ENCODE data around the gene CS.

Gene CS

DNA sequence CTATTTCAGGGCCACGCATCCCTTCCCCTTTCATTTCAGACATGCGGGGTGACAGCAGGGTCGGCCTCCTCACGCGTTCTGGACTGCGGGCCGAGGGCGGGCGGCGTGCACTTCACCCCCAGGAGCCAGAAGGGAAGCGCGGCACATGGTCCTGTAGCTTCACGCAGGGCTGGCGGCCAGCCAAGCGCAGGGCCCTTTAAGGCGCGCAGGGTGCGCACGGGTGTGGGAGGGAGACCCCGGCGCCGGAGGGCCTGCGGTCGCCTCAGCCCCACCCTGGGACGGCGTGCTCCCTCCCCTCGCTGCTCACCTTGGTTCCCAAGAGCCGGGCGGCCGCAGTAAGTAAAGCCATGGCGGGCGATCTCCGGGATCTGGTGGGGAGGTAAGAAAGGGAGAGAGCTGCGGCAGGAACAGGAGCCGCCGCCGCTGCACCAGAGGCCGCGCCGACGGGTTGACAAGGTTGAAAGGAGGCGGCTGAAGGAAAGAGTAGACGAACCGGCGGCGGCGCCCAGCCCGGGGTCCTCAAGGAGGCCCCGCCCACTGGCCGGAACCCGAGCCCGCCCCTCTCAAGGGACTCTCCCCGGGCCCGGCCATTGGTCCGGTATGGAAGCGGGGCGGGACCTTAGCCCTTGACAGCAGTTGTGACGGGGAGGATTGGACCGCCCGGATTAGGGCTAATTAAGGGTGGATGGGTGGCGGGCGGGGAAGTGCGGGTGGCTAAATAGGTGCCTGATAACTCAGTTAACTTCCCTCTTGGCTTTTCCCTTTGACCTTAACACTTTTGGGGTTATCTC is at the start of gene CS:
Gene CS (minus strand): TSS at position 478 of the 791 bp plus-strand sequence. CDS start 129 bp downstream, at position 349.
- TF ChIP-seq GATA3 (IDR thresholded peaks at IDR 0.05; ENCODE audit: low read depth, low read length) (no peak), GATA2 (IDR thresholded peaks at IDR 0.05; ENCODE audit: low read depth, low read length) (no peak)

DNA sequence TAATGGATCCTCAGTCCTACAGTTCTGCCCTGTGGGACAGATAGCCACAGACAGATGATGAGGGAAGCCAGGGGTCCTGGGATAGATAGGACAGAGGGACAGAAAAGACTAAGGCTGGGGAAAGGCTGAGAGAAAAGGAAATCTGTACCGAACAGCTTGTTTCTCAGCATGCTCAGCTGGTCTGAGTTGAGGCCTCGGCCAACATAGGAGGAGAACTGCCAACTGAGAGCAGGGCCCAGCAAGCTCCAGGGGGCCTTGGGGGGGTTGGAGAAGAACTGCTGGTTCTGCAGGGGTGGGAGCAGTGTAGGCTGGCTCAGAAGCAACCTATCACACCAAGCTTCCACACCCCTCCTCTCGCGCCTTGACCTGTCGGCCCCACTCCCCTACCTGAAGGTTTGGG is 48.6 kb upstream of the CS start:
- TF ChIP-seq GATA2 (IDR thresholded peaks at IDR 0.05; ENCODE audit: low read depth, low read length) (no peak), GATA3 (IDR thresholded peaks at IDR 0.05; ENCODE audit: low read depth, low read length) (no peak)

DNA sequence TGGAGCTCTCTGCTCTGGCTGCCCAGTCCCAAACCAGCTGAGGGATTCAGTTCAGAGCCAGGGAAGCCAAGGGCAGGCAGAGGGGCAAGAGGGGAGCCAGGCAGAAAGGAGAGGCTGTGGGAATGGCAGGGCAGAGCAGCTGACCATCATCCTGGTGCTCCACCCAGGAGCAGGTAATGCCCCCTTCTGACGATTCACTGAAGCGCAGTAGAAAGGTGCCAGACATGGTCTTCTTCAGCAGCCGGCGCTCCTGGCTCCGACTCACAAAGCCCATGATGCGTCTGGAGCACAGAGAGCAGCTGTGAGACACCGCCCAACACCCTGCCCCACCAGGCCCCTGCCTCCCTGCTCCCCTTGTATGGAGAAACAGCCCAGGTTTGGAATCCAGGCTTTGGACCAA is 46.5 kb upstream of the CS start:
- TF ChIP-seq GATA3 (IDR thresholded peaks at IDR 0.05; ENCODE audit: low read depth, low read length): no peak
- no peak for TF ChIP-seq GATA2 (IDR thresholded peaks at IDR 0.05; ENCODE audit: low read depth, low read length)

DNA sequence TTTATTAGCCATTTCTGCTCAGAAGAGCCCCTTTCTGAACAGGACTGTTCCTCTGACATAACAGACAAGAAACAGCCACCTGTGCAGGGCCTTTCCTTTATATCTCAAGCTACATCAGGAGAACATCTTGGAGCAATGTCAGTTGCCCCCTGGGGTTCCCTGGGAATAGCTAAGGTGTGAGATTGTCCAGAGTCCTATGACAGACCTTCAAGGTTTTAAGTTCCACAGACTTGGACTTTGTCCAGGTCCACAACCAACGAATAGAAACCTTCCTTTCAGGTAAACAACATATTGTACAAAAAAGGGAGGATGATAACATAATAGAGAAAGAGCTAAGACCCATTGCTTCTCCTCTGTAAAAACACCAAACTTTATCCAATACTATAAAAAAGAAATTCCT is 41.5 kb upstream of the CS start:
- TF ChIP-seq GATA2 (IDR thresholded peaks at IDR 0.05; ENCODE audit: low read depth, low read length): no peak
- TF ChIP-seq GATA3 (IDR thresholded peaks at IDR 0.05; ENCODE audit: low read depth, low read length): no peak

DNA sequence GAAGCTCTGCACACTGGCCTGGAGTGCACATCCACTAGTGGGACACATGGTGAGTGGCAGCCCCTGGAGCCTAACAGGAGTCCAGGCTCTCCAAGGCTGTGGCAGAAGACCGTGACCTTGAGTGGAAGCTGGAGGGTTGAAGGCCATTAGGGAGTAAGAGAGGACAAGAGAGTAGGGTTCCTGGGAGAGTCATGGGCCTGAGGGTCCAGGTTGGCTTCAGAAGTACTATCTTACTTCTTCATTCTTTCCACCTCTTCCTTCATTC is 39.0 kb upstream of the CS start:
- TF ChIP-seq GATA3 (IDR thresholded peaks at IDR 0.05; ENCODE audit: low read depth, low read length) (no peak), GATA2 (IDR thresholded peaks at IDR 0.05; ENCODE audit: low read depth, low read length) (no peak)

DNA sequence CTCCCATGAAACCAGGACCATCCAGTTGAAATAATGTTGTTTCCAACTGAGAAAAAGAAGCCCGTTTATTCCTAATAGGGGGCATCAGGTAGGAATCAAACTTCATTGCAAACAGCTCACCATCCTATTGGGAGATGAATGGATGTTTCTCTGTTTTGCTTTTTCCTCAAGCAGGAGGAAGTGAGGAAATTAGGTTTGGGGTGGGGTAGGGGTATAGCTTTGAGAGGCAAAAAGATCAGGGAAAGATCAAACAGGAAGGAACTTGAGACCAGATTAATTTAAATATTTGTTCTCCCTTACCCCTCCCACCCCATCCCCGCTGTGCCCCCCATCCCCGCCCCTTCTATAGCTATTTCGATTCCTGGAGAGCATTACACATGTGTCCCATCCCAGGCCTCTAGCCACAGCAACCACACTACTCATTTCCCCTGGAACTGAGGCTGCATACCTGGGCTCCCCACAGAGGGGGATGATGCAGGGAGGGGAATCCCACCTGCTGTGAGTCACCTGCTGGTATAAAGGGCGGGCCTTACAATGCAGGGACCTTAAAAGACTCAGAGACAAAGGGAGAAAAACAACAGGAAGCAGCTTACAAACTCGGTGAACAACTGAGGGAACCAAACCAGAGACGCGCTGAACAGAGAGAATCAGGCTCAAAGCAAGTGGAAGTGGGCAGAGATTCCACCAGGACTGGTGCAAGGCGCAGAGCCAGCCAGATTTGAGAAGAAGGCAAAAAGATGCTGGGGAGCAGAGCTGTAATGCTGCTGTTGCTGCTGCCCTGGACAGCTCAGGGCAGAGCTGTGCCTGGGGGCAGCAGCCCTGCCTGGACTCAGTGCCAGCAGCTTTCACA is 38.4 kb upstream of the CS start, which contains the start of gene IL23A:
Gene IL23A (plus strand): TSS at position 577 of the 850 bp plus-strand sequence. CDS start 161 bp downstream, at position 738.
- no peak for TF ChIP-seq GATA2 (IDR thresholded peaks at IDR 0.05; ENCODE audit: low read depth, low read length)

DNA sequence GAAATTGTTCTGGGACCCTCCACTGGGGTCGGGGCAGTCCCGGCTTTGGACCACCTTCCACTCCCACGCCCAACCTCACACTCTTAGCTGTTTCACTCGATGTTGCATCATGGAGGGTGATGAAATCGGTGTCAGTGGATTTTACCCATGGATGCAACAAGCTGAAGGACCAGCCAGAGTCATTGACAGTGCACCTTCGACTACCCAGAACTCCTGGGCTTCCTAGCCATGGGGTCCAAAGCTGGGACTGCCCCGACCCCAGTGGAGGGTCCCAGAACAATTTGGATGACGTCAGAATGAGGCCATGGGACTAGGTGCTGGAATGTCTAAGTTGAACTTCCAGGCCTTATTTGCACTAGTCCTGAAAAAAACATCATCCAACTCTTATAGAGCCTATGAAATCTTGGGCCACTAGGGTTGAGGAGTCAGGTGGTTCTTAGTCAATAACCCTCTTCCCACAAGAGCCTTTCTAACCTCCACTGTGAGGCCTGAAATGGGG is 37.7 kb upstream of the CS start:
- no peak for TF ChIP-seq GATA3 (IDR thresholded peaks at IDR 0.05; ENCODE audit: low read depth, low read length)
- no peak for TF ChIP-seq GATA2 (IDR thresholded peaks at IDR 0.05; ENCODE audit: low read depth, low read length)

DNA sequence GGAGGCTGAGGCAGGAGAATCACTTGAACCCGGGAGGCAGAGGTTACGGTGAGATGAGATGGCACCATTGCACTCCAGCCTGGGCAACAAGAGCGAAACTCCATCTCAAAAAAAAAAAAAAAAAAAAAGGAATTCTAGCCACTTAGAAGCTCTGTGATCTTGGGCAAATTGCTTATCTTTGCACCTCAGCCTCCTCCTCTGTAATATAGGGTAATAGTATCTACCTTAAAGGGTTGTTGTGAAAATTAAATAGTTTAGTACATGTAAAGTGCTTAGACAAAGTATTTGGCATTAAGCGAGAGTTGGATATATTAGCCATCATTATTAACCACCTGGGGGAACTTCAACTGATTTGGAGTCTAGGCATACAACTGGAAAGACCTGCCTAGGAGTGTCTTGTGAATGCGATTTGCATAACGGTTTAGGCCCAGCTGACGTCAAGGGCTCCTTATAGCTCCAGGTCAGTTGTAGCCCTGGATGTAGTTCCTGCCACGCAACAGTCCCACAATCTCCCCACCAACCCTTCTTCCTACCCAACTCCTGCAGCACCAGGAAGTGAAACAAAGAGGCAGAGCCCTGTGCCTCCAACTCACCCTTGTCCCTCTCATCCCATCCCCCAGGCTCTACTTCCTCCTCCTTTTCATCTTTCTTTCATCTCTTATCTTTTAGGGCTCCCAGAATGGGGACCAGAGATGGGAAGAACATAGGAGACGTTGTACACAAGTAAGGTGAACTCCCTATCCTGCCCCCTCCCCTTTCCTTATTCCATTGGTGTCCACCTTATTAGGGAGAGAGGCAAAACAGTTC is 36.4 kb upstream of the CS start:
- TF ChIP-seq GATA3 (IDR thresholded peaks at IDR 0.05; ENCODE audit: low read depth, low read length) (no peak), GATA2 (IDR thresholded peaks at IDR 0.05; ENCODE audit: low read depth, low read length) (no peak)

DNA sequence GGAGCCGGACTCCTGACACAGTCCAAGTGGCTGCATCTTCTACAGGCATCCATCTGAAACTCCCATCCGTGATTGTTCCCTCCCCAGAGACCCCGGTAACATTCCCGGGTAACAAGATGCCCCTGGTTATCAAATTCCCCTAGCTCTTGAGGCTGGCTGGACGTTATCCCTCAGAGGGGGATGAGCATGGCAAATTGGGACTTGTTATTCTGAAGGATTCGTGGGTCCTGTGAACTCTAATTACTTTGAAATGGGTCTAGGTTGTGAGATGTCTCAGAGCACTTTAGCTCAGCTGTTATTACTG is 34.3 kb upstream of the CS start:
- TF ChIP-seq GATA3 (IDR thresholded peaks at IDR 0.05; ENCODE audit: low read depth, low read length) (no peak), GATA2 (IDR thresholded peaks at IDR 0.05; ENCODE audit: low read depth, low read length) (no peak)

DNA sequence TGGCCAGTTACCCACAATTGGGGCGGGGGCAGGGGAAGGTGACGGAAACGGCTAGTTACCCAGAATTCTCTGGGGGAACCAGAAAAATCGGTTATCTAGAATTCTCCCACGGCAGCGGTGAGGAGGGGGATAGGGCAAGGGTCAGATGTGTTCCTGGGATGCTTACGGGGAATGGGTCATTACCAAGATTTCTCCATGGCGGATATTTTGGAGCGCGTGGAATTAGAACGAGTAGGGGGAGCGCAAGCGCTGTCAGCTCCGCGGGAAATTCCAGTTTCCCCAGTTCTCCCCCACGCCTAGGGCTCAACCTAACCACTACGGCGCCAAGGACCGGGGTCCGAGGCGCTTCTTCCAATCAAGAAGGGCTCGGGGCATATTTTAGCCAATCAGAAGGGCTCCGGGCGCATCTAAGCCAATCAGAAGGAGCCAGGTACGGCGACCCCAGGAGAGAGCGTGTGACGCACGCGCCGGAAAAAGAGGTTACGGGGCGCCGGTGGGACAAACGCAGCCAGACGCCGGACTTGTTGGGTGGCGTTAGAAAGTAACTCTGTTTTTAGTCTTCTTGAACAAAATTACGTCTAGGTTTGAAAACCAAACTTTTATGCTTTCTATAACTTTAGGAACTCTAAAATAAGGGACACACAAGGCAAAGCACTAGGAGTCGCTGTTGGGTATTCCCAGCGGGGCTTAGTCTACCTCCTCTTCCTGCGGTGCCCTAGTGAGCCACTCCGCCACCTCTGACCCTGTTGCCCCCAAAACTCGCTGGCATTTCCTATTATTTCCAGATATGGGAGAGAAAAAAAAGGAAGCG is 33.8 kb upstream of the CS start, which contains the start of gene PAN2:
Gene PAN2 (minus strand): TSS at position 322 of the 811 bp plus-strand sequence. CDS start 906 bp downstream, outside the sequence.
- TF ChIP-seq GATA3 (IDR thresholded peaks at IDR 0.05; ENCODE audit: low read depth, low read length) (no peak), GATA2 (IDR thresholded peaks at IDR 0.05; ENCODE audit: low read depth, low read length) (peak; percentile 14; the same call in 1 of the 2 replicates)

DNA sequence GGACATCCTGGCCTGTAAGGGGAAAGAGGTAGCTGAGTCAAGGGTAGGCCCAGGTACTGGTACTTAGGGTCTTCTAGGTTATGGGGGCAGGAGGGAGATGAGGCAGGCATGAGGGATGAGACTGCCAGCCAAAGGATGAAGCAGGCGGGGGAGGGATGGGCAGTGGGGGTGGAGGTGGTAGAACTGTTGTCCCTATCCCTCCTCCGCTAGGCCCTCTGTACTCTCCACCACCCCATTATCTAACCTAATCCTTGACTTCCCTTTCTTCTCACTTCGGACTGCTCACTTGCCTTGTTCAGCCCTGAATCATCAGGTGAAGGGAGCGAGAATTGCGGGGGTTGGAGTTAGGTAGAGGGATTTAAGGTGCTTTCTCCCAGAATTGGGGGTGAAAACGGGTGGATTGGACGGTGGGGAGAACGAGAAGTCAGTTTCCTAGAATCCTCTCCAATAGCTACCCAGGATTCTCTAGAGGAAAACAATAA is 33.1 kb upstream of the CS start:
- TF ChIP-seq GATA3 (IDR thresholded peaks at IDR 0.05; ENCODE audit: low read depth, low read length) (no peak), GATA2 (IDR thresholded peaks at IDR 0.05; ENCODE audit: low read depth, low read length) (no peak)

DNA sequence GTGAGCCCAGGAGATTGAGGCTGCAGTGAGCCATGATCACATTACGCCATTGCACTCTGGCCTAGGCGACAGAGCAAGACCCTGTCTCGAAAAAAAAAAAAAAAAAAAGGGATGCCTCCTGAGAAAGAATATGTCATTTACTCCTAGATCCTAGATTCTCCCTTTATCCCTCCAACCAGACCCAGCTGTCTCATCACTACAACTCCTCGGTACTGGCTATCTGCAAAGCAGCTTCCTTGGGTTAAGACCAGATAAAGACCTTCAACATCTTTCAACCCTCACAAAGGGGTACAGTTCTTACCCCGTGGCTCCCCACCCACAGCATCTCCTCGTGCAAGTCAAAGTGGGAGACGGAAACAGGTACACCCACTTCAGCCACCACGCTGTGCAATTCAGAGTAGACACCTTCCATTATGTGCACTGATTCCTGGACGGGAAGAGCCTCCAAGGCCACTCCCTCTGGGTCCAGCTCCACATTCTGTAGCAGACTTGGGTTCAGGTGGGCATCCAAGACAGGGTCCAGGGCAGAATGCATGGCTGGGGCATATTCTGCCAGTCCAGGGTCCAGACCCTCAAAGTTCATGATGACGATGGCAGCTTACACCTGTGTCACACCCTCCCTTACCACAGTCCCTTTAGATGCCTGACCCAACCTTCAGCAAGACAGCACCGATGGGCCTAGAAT is 32.5 kb upstream of the CS start:
- TF ChIP-seq GATA2 (IDR thresholded peaks at IDR 0.05; ENCODE audit: low read depth, low read length): no peak
- TF ChIP-seq GATA3 (IDR thresholded peaks at IDR 0.05; ENCODE audit: low read depth, low read length): no peak
